HG03139 (cell line): Measurements from ENCODE around the gene METTL14.

Experiments used
- ATAC-seq: cut with Tn5 transposase; IDR thresholded peaks from one replicate; pipeline ENCODE4 v1.9.1; 2021; ENCODE audit not compliant: unreplicated experiment

Gene METTL14

GRCh38 chr4:118756958-118757357 lies 71.8 kb downstream of the METTL14 start:
- no peak for ATAC-seq

GRCh38 chr4:118757761-118758251 lies 72.6 kb downstream of the METTL14 start:
- ATAC-seq, result no peak

- ATAC-seq, result no peak
Observed at GRCh38 chr4:118758293-118758692, 73.1 kb downstream of the METTL14 start.

- ATAC-seq, result no peak
Observed at GRCh38 chr4:118759481-118759880, 74.3 kb downstream of the METTL14 start.

GRCh38 chr4:118760092-118760491 lies 74.9 kb downstream of the METTL14 start:
- peak; percentile 38 for ATAC-seq

GRCh38 chr4:118760493-118760892 lies 75.3 kb downstream of the METTL14 start:
- peak; percentile 94 for ATAC-seq

- ATAC-seq, result no peak
Observed at GRCh38 chr4:118761397-118762016, 76.3 kb downstream of the METTL14 start.

- ATAC-seq, result no peak
Observed at GRCh38 chr4:118762155-118762554, 77.0 kb downstream of the METTL14 start.

- no peak for ATAC-seq
Observed at GRCh38 chr4:118762730-118763477, 77.7 kb downstream of the METTL14 start.
